Activated CD4-positive, alpha-beta T cell treated with anti-CD3 and anti-CD28 coated beads, Interleukin-2, amount 10 ng/mL, durations not matched to agents 7 days and 5 days (primary cell): ENCODE measurements around the gene LNPEP. TPM values are rescaled to one million over a fixed set of nuclear protein-coding genes. Genes with fewer than 3 reads are reported as not detected.

Experiments used
- CTCF ChIA-PET: fragments of 350-600 bp; sonication (Branson Sonifier 250); formaldehyde crosslinking; loops from one replicate; lab custom pipeline; 2021; ENCODE audit warnings: antibody characterized with exemption; lab: Charles Lee
- POLR2A ChIA-PET: fragments of 350-600 bp; sonication (Branson Sonifier 250); formaldehyde crosslinking; loops from one replicate; lab custom pipeline; 2021; ENCODE audit warnings: antibody characterized with exemption; lab: Charles Lee
- DNase-seq: peaks from one replicate; pipeline ENCODE4 v3.0.0-alpha.2; 2020
- H3K27ac Mint-ChIP-seq: one replicate; pipeline ENCODE4 v1.8.0; 2021; ENCODE audit warnings: mild to moderate bottlenecking, moderate library complexity, mixed read lengths
- H3K27me3 Mint-ChIP-seq: one replicate; pipeline ENCODE4 v1.8.0; 2021; ENCODE audit warnings: mixed read lengths
- H3K36me3 Mint-ChIP-seq: one replicate; pipeline ENCODE4 v1.8.0; 2021; ENCODE audit warnings: low read depth, mixed read lengths
- H3K4me1 Mint-ChIP-seq: one replicate; pipeline ENCODE4 v1.8.0; 2021; ENCODE audit warnings: mixed read lengths
- H3K4me3 Mint-ChIP-seq: one replicate; pipeline ENCODE4 v1.8.0; 2021; ENCODE audit warnings: mild to moderate bottlenecking, moderate library complexity, mixed read lengths
- H3K9me3 Mint-ChIP-seq: one replicate; pipeline ENCODE4 v1.8.0; 2021; ENCODE audit warnings: mixed read lengths
- total RNA-seq, 2 experiments: library from RNA; stranded (reverse); gene quantifications; one replicate each; pipeline ENCODE4 v1.2.3, GENCODE V29; 2021

LNPEP gene
- total RNA-seq, 2 experiments from 2014 or later = 91.4 to 97.2 TPM

GRCh38 chr5:97056263-97056662 is 120.4 kb downstream of the LNPEP start:
- Mint-ChIP-seq H3K27me3 (peaks cover 28% of the 10 kb centered on the region), H3K4me3 (no peak overlapping the region), H3K9me3 (no peaks in the 10 kb centered on the region), H3K36me3 (no peaks in the 10 kb centered on the region), H3K27ac (no peak overlapping the region), H3K4me1 (peaks cover 2% of the 10 kb centered on the region)
- CTCF ChIA-PET = no interaction called here
- no peak for DNase-seq
- POLR2A ChIA-PET = no interaction called here

- H3K4me3 Mint-ChIP-seq = no peak overlapping the region
- POLR2A ChIA-PET = no interaction called here
- DNase-seq = no peak
- no peak overlapping the region for H3K27ac Mint-ChIP-seq
- H3K27me3 Mint-ChIP-seq = peaks cover 7% of the 10 kb centered on the region
- peaks cover under 1% of the 10 kb centered on the region for H3K4me1 Mint-ChIP-seq
- CTCF ChIA-PET = interaction anchor here (1.0 kb wide), 1 partner anchor 355 kb away, joined by 3 read pairs; no protein-coding TSS in a partner anchor
- H3K9me3 Mint-ChIP-seq = no peaks in the 10 kb centered on the region
- H3K36me3 Mint-ChIP-seq = no peaks in the 10 kb centered on the region
Measured at GRCh38 chr5:97062046-97062445, 126.2 kb downstream of the LNPEP start.

- Mint-ChIP-seq H3K4me3 (no peak overlapping the region), H3K36me3 (no peaks in the 10 kb centered on the region), H3K4me1 (no peaks in the 10 kb centered on the region), H3K27ac (no peak overlapping the region), H3K27me3 (peaks cover 7% of the 10 kb centered on the region), H3K9me3 (no peaks in the 10 kb centered on the region)
- CTCF ChIA-PET = interaction anchor here (0.7 kb wide), 1 partner anchor 14 kb away, joined by 4 read pairs; no protein-coding TSS in a partner anchor
- DNase-seq = no peak
- POLR2A ChIA-PET = no interaction called here
Measured at GRCh38 chr5:97063251-97063650, 127.4 kb downstream of the LNPEP start.

GRCh38 chr5:97065475-97065874 is 129.6 kb downstream of the LNPEP start:
- peaks cover 8% of the 10 kb centered on the region for H3K27me3 Mint-ChIP-seq
- H3K4me3 Mint-ChIP-seq = no peak overlapping the region
- H3K36me3 Mint-ChIP-seq = no peaks in the 10 kb centered on the region
- H3K4me1 Mint-ChIP-seq = no peaks in the 10 kb centered on the region
- H3K27ac Mint-ChIP-seq = no peak overlapping the region
- ChIA-PET CTCF (no interaction called here), POLR2A (no interaction called here)
- H3K9me3 Mint-ChIP-seq = no peaks in the 10 kb centered on the region
- no peak for DNase-seq

GRCh38 chr5:97067296-97067850 is 131.5 kb downstream of the LNPEP start:
- CTCF ChIA-PET = interaction anchor here (0.7 kb wide), 1 partner anchor 497 kb away, joined by 4 read pairs; no protein-coding TSS in a partner anchor
- H3K4me3 Mint-ChIP-seq = no peak overlapping the region

GRCh38 chr5:97070234-97070633 is 134.4 kb downstream of the LNPEP start:
- no peak overlapping the region for H3K4me3 Mint-ChIP-seq
- H3K27me3 Mint-ChIP-seq = peaks cover 10% of the 10 kb centered on the region
- H3K4me1 Mint-ChIP-seq = peaks cover 4% of the 10 kb centered on the region
- no peaks in the 10 kb centered on the region for H3K36me3 Mint-ChIP-seq
- H3K9me3 Mint-ChIP-seq = no peaks in the 10 kb centered on the region
- H3K27ac Mint-ChIP-seq = no peak overlapping the region
- DNase-seq = no peak
- ChIA-PET CTCF (interaction anchor here (1.4 to 2.0 kb wide), 2 partner anchors 13 to 32 kb away, joined by 3 to 5 read pairs; no protein-coding TSS in a partner anchor), POLR2A (no interaction called here)

More at GRCh38 chr5:97067296-97067850, 131.5 kb downstream of the LNPEP start:
- Mint-ChIP-seq H3K27ac (no peak overlapping the region), H3K36me3 (no peaks in the 10 kb centered on the region), H3K4me1 (no peaks in the 10 kb centered on the region), H3K9me3 (no peaks in the 10 kb centered on the region), H3K27me3 (peaks cover 8% of the 10 kb centered on the region)
- DNase-seq = no peak
- POLR2A ChIA-PET = no interaction called here

- ChIA-PET CTCF (interaction anchor here (1.4 to 2.0 kb wide), 2 partner anchors 12 to 31 kb away, joined by 3 to 5 read pairs; no protein-coding TSS in a partner anchor), POLR2A (no interaction called here)
- no peak overlapping the region for H3K27ac Mint-ChIP-seq
Measured at GRCh38 chr5:97071101-97071500, 135.2 kb downstream of the LNPEP start.

GRCh38 chr5:97071993-97072392 is 136.1 kb downstream of the LNPEP start:
- DNase-seq = no peak
- H3K4me3 Mint-ChIP-seq = no peak overlapping the region
- H3K27ac Mint-ChIP-seq = no peak overlapping the region
- H3K27me3 Mint-ChIP-seq = peaks cover 5% of the 10 kb centered on the region
- H3K36me3 Mint-ChIP-seq = no peaks in the 10 kb centered on the region
- ChIA-PET POLR2A (no interaction called here), CTCF (interaction anchor here (2.0 kb wide), 1 partner anchor 11 kb away, joined by 5 read pairs; no protein-coding TSS in a partner anchor)
- no peaks in the 10 kb centered on the region for H3K9me3 Mint-ChIP-seq
- H3K4me1 Mint-ChIP-seq = peaks cover 4% of the 10 kb centered on the region

More at GRCh38 chr5:97071101-97071500, 135.2 kb downstream of the LNPEP start:
- H3K4me1 Mint-ChIP-seq = peaks cover 4% of the 10 kb centered on the region
- peaks cover 8% of the 10 kb centered on the region for H3K27me3 Mint-ChIP-seq
- no peaks in the 10 kb centered on the region for H3K9me3 Mint-ChIP-seq
- H3K36me3 Mint-ChIP-seq = no peaks in the 10 kb centered on the region
- no peak overlapping the region for H3K4me3 Mint-ChIP-seq
- no peak for DNase-seq

- H3K27me3 Mint-ChIP-seq = peaks cover 5% of the 10 kb centered on the region
- H3K9me3 Mint-ChIP-seq = no peaks in the 10 kb centered on the region
- no peak overlapping the region for H3K4me3 Mint-ChIP-seq
- H3K27ac Mint-ChIP-seq = no peak overlapping the region
- POLR2A ChIA-PET = no interaction called here
- no peaks in the 10 kb centered on the region for H3K36me3 Mint-ChIP-seq
- no peak for DNase-seq
- peaks cover 4% of the 10 kb centered on the region for H3K4me1 Mint-ChIP-seq
- CTCF ChIA-PET = no interaction called here
Measured at GRCh38 chr5:97072696-97073095, 136.8 kb downstream of the LNPEP start.

GRCh38 chr5:97073420-97073819 is 137.5 kb downstream of the LNPEP start:
- no peak overlapping the region for H3K4me3 Mint-ChIP-seq
- H3K36me3 Mint-ChIP-seq = no peaks in the 10 kb centered on the region
- no peaks in the 10 kb centered on the region for H3K9me3 Mint-ChIP-seq
- CTCF ChIA-PET = no interaction called here
- peaks cover 4% of the 10 kb centered on the region for H3K4me1 Mint-ChIP-seq
- POLR2A ChIA-PET = no interaction called here
- DNase-seq = no peak
- peaks cover 5% of the 10 kb centered on the region for H3K27me3 Mint-ChIP-seq
- no peak overlapping the region for H3K27ac Mint-ChIP-seq

- ChIA-PET POLR2A (no interaction called here), CTCF (no interaction called here)
- H3K4me1 Mint-ChIP-seq = peaks cover 15% of the 10 kb centered on the region
- H3K27ac Mint-ChIP-seq = no peak overlapping the region
- DNase-seq = no peak
- H3K4me3 Mint-ChIP-seq = no peak overlapping the region
- H3K9me3 Mint-ChIP-seq = no peaks in the 10 kb centered on the region
- H3K36me3 Mint-ChIP-seq = no peaks in the 10 kb centered on the region
- peaks cover 9% of the 10 kb centered on the region for H3K27me3 Mint-ChIP-seq
Measured at GRCh38 chr5:97074859-97075489, 139.1 kb downstream of the LNPEP start.

- Mint-ChIP-seq H3K36me3 (no peaks in the 10 kb centered on the region), H3K4me3 (no peak overlapping the region), H3K27ac (no peak overlapping the region), H3K4me1 (peaks cover 15% of the 10 kb centered on the region), H3K27me3 (peaks cover 5% of the 10 kb centered on the region), H3K9me3 (no peaks in the 10 kb centered on the region)
- POLR2A ChIA-PET = no interaction called here
- CTCF ChIA-PET = no interaction called here
- no peak for DNase-seq
Measured at GRCh38 chr5:97075649-97076048, 139.8 kb downstream of the LNPEP start.

GRCh38 chr5:97076098-97076497 is 140.2 kb downstream of the LNPEP start:
- Mint-ChIP-seq H3K4me3 (no peak overlapping the region), H3K27ac (no peak overlapping the region), H3K27me3 (peaks cover 5% of the 10 kb centered on the region), H3K36me3 (no peaks in the 10 kb centered on the region), H3K4me1 (peaks cover 15% of the 10 kb centered on the region), H3K9me3 (no peaks in the 10 kb centered on the region)
- ChIA-PET POLR2A (no interaction called here), CTCF (no interaction called here)
- no peak for DNase-seq
